Measurements from ENCODE around the gene RPH3AL. TPM values are rescaled to one million over a fixed set of nuclear protein-coding genes. Genes with fewer than 3 reads are reported as not detected.
"Not testable (repeated sequence)": the region's sequence is repeated elsewhere in the genome, so short reads cannot be mapped to it uniquely, and the experiment has no call there.

Gene RPH3AL
- polyA plus RNA-seq, 3 donors = 0.71 to 1.9 (median 1.5) TPM

DNA sequence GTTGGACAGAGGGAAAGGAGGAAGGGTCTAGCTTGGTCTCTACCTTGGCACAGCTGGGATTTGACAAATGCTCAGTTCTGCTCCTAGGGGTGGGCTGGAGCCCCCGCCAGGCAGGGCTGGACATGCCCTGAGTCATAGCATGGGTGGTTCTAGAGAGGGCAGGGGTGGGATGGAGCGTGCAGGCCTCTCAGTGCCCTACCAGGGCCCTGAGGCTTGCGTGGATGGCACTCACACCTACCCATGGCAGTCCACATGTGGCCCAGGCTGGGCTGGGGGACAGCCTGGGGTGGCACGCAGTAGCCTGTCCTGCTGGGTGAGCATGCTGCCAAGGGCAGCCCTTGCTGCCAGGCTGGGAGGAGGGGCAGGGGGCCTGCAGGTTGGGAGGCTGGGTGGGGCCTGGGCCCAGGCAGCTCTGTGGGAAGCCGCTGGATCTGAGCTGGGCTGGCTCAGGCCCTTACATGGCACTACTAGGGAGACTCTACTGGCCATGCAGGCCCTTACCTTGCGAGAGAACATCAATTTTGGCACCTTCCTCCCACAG lies 182.4 kb downstream of the RPH3AL start:
- no peak overlapping the region for H3K27ac ChIP-seq (ENCODE audit: low read depth in 1 of 2, low read length in 2 of 2)
- H3K27ac Mint-ChIP-seq = peak overlapping the region in 1 of 7 donors; percentile 38
- no peaks in the 10 kb centered on the region for H3K4me1 Mint-ChIP-seq
- no peak overlapping the region for H3K9ac ChIP-seq (ENCODE audit: insufficient read depth, low read length, poor library complexity, severe bottlenecking)
- H3K27me3 Mint-ChIP-seq (ENCODE audit: low read depth in 3 of 3) = peaks cover 0 to 3% (median 2%) of the 10 kb centered on the region in 3 donors
- no peak overlapping the region for H3K4me2 ChIP-seq (replicated peaks; ENCODE audit: extremely low read depth, low read length, poor library complexity, severe bottlenecking)
- H3K9me3 Mint-ChIP-seq = no peaks in the 10 kb centered on the region
- no peaks in the 10 kb centered on the region for H3K79me2 ChIP-seq (ENCODE audit: insufficient read depth, low read length)
- 100% methylated on average over 4 of the region's 6 CpGs for WGBS (ENCODE audit: insufficient coverage)
- no peak overlapping the region for H3K4me3 ChIP-seq (replicated peaks in 1 of 3; ENCODE audit: low read depth in 2 of 3, low read length in 3 of 3)
- no peak overlapping the region for H2AFZ ChIP-seq (ENCODE audit: insufficient read depth, low read depth, low read length, poor library complexity, severe bottlenecking)
- H3K36me3 Mint-ChIP-seq = no peaks in the 10 kb centered on the region
- no peaks in the 10 kb centered on the region for H3K9me3 ChIP-seq (replicated peaks in 1 of 2; ENCODE audit: control insufficient read depth in 1 of 2, insufficient read depth in 1 of 2, low read length in 2 of 2)
- H3K36me3 ChIP-seq (replicated peaks in 1 of 2; ENCODE audit: control insufficient read depth in 1 of 2, insufficient read depth in 2 of 2, low read length in 2 of 2) = no peaks in the 10 kb centered on the region
- intact Hi-C loops (cut with micrococcal nuclease) = no loop called here
- TF ChIP-seq CTCF (IDR thresholded peaks at IDR 0.05) = no peak
- H3K4me1 ChIP-seq (ENCODE audit: control insufficient read depth in 1 of 2, insufficient read depth in 2 of 2, low read length in 2 of 2) = no peaks in the 10 kb centered on the region
- no peaks in the 10 kb centered on the region for H4K20me1 ChIP-seq (ENCODE audit: insufficient read depth, low read length)
- no peaks in the 10 kb centered on the region for H3K27me3 ChIP-seq (ENCODE audit: control insufficient read depth in 2 of 2, insufficient read depth in 2 of 2, low read length in 2 of 2)
- no peak overlapping the region for H3K4me3 Mint-ChIP-seq
- DNase-seq = no peak

- H2AFZ ChIP-seq (ENCODE audit: insufficient read depth, low read depth, low read length, poor library complexity, severe bottlenecking); H3K27me3 Mint-ChIP-seq (ENCODE audit: low read depth in 3 of 3); H3K36me3 Mint-ChIP-seq; H3K27ac Mint-ChIP-seq; H3K9me3 ChIP-seq (replicated peaks in 1 of 2; ENCODE audit: control insufficient read depth in 1 of 2, insufficient read depth in 1 of 2, low read length in 2 of 2); intact Hi-C loops (cut with micrococcal nuclease); H4K20me1 ChIP-seq (ENCODE audit: insufficient read depth, low read length); H3K79me2 ChIP-seq (ENCODE audit: insufficient read depth, low read length); H3K36me3 ChIP-seq (replicated peaks in 1 of 2; ENCODE audit: control insufficient read depth in 1 of 2, insufficient read depth in 2 of 2, low read length in 2 of 2); H3K9me3 Mint-ChIP-seq; H3K4me2 ChIP-seq (replicated peaks; ENCODE audit: extremely low read depth, low read length, poor library complexity, severe bottlenecking); H3K9ac ChIP-seq (ENCODE audit: insufficient read depth, low read length, poor library complexity, severe bottlenecking); H3K27ac ChIP-seq (ENCODE audit: low read depth in 1 of 2, low read length in 2 of 2); H3K4me3 Mint-ChIP-seq; H3K4me1 Mint-ChIP-seq; H3K4me1 ChIP-seq (ENCODE audit: control insufficient read depth in 1 of 2, insufficient read depth in 2 of 2, low read length in 2 of 2); DNase-seq; H3K4me3 ChIP-seq (replicated peaks in 1 of 3; ENCODE audit: low read depth in 2 of 3, low read length in 3 of 3); H3K27me3 ChIP-seq (ENCODE audit: control insufficient read depth in 2 of 2, insufficient read depth in 2 of 2, low read length in 2 of 2): not testable (repeated sequence)
- WGBS (ENCODE audit: insufficient coverage) = 100% methylated on average over 2 of the region's 11 CpGs
Observed at GRCh38 chr17:168614-169013, 184.0 kb downstream of the RPH3AL start.
